GM19395 (cell line): ENCODE data around the gene TMEM86A.
"Not testable (repeated sequence)": the region's sequence is repeated elsewhere in the genome, so short reads cannot be mapped to it uniquely, and the experiment has no call there.

ENCODE experiments used
- ATAC-seq: cut with Tn5 transposase; IDR thresholded peaks from one replicate; pipeline ENCODE4 v1.9.1; 2021; ENCODE audit warnings: mild to moderate bottlenecking, moderate library complexity; ENCODE audit not compliant: unreplicated experiment

The TMEM86A gene, protein sequence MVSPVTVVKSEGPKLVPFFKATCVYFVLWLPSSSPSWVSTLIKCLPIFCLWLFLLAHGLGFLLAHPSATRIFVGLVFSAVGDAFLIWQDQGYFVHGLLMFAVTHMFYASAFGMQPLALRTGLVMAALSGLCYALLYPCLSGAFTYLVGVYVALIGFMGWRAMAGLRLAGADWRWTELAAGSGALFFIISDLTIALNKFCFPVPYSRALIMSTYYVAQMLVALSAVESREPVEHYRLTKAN

GRCh38 chr11:18698341-18699268 lies at the start of gene TMEM86A:
Gene TMEM86A, plus strand, starts transcription at chr11:18698779. Its CDS starts 108 bp downstream, at chr11:18698887.
- peak; percentile 92 for ATAC-seq

GRCh38 chr11:18650353-18650752 lies 48.2 kb upstream of the TMEM86A start:
- ATAC-seq, result no peak

DNA sequence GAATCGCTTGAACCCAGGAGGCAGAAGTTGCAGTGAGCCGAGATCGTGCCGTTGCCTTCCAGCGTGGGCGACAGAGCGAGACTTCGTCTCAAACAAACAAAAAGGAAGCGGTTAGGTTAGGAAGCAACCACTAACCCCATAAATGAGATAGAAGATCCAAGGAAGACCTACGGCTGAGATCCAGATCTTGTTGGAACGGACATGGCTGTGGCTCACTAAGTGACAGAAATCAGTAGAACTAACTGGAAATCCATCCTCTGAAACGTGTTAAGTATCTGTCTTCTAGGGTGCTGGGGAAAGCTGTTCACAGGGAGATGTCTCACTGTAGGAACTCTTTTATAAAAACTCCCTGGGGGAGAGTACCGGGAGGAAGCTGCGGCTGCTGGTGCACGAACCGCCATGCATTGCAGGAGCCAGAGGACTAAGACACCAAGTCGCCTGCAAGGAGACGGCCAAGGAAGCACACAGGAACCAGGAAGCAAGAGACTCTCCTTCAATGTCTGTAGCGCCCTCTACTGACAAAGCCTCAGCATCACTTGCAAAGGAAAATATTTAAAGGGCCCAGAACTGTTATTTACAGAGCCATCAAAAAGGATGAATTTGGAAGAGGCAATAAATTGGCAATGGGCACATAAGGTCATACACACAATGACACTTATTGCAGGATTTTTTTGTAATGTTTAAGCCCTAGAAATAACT lies 47.6 kb upstream of the TMEM86A start:
- peak; percentile 60 for ATAC-seq

DNA sequence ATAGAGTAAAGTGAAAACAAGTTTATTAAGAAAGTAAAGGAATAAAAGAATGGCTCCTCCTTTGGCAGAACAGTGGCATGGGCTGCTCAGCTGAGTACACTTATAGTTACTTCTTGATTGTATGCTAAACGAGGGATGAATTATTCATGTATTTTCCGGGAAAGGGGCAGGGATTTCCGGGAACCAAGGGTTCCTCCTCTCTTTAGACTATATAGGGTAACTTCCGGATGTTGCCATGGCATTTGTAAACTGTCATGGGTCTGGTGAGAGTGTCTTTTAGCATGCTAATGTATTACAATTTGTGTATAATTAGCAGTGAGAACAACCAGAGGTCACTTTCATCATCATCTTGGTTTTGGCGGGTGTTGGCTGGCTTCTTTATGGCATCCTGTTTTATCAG lies 40.9 kb upstream of the TMEM86A start:
- no peak for ATAC-seq

- ATAC-seq, result not testable (repeated sequence)
These were observed 33.2 kb upstream of the TMEM86A start for GRCh38 chr11:18665353-18665872.

DNA sequence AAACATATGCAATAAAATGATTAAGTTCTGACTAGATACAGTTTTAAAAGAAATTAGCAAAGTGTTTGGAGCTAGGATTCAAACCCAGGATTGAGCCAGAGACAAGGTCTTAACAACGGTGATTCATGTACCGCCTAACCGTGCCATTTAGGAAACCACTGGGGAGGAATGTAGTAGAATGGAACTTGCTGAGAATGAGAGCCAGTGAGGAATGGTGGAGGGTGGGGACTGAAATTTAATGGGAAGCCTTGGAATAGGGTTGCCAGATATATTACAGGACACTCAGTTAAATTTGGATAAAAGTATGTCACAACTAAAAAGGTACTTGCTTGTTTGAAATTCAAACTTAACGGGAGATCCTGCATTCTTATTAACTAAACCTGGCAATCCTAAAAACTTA lies 30.4 kb upstream of the TMEM86A start:
- no peak for ATAC-seq

DNA sequence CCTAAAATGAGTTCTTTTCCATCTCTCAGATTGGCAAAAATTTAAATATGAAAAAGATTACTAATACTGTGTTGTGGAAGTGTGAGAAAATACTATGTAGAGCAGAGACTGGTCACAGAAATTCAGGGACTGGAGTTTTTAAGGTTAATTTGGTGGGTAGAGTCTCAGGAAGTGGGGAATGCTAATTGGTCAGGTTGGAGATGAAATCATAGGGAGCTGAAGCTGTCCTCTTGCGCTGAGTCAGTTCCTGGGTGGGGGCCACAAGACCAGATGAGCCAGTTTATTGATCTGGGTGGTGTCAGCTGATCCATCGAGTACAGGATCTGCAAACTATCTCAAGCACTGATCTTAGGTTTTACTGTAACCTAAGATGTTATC lies 29.4 kb upstream of the TMEM86A start:
- ATAC-seq, result no peak

GRCh38 chr11:18669711-18670110 lies 28.9 kb upstream of the TMEM86A start:
- no peak for ATAC-seq

GRCh38 chr11:18671246-18671645 lies 27.3 kb upstream of the TMEM86A start:
- no peak for ATAC-seq

GRCh38 chr11:18672209-18672608 lies 26.4 kb upstream of the TMEM86A start:
- not testable (repeated sequence) for ATAC-seq

GRCh38 chr11:18676803-18677202 lies 21.8 kb upstream of the TMEM86A start:
- no peak for ATAC-seq

- ATAC-seq, result no peak
These were observed 21.0 kb upstream of the TMEM86A start for GRCh38 chr11:18677560-18677959.

DNA sequence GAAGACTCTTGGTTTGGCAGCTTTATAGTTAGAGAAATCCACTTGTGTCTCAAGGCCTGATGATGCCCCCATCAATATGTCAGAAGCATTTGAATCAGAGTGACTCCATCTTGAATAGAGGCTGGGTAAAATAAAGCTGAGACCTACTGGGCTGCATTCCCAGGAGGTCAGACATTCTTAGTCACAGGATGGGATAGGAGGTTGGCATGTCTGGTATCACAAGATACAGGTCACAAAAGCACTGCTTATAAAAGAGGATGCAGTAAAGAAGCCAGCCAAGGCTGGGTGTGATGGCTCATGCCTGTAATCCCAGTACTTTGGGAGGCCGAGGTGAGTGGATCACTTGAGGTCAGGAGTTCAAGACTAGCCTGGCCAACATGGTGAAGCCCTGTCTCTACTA lies 16.6 kb upstream of the TMEM86A start:
- ATAC-seq, result not testable (repeated sequence)

- ATAC-seq, result no peak
These were observed 16.1 kb upstream of the TMEM86A start for GRCh38 chr11:18682466-18682865.

GRCh38 chr11:18684267-18684666 lies 14.3 kb upstream of the TMEM86A start:
- ATAC-seq, result no peak

GRCh38 chr11:18691467-18692140 lies 7.0 kb upstream of the TMEM86A start:
- ATAC-seq, result not testable (repeated sequence)

DNA sequence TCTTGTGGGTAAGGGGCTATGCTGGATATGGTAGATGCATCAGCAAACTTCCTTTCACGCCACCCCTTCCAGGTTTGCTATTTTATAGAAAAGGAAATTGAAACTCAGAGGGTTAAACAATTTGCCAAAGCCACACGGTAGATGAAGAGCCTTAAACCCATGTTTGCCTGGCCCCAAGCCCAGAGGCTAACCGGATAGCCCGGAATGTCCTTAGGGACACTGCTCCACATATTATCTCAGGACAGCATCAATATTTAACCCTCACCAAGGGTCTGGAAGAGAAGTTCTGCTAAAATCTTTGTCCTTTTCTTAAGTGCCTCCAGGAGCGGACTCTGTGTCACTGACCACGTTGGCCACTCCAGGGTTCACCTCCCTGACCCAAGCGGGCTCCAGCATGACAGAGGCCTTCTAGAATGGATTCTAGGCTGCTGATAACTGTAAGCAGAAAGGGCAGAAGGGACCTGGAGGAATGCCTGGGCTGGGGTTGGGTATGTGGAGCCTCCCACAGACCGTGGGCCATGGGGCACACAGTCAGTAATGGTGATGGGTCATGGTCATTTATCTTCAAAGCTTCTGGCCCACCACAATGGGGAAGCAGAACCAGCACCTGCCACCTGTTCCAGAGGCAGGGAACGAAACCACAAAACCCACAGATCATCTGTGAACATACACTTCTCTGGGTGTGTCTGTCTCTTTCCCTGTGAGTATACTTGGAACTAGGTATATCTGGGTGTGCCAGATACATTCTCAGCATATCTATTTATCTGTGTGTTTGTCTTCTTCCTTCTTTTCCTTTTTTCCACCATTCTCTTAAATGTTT lies 5.4 kb upstream of the TMEM86A start:
- ATAC-seq, result no peak

DNA sequence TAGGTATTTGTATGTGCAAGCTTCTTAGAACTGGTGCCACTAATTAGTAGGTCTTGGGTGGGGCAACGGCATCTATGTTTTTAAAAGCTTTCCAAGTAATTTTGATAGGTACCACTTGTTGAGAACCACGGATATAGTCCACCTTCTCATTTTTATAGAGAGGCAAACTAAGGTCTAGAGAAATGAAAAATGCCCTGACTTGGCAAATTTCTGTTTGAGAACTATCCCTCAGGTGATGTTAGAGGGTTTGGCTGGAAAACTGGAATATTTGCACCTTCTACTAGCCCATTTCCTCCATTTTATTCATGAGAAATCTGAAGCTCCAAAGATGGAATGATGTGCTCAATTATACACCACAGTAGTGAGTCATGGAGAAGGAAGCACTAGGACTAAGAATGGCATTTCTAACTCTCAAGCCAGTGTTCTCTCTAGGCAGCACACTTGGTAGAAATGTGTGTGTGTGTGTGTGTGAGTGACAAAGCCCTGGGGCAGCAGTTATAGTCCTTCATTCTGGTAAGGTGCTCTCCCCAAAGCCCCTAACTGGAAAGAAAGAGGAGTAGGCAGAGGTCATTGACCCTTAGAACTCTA lies 1.8 kb upstream of the TMEM86A start:
- no peak for ATAC-seq

DNA sequence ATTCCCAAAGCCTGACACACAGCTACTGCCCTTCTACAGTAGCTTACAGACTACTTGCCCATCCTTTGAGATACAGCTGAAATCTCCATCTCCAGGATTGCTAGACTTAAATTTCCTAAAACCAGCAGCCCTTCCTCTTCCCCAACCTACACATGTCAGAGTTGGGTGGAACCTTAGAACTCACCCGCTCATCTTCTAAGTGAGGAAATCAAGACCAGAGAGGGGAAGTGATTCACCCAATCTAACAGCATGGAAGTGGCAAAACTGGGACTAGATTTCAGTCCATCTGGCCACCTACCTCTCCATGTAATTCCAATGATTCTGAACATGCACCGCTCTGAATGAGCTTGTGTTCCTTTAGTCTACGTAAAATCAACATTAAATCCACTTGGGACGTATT lies 1.0 kb upstream of the TMEM86A start:
- no peak for ATAC-seq

- no peak for ATAC-seq
These were observed 654 bp downstream of the TMEM86A start for GRCh38 chr11:18699269-18699596.
